Myocyte (in vitro differentiated cells): ENCODE data around the gene GATA1. TPM values are rescaled to one million over a fixed set of nuclear protein-coding genes. Genes with fewer than 3 reads are reported as not detected.

ENCODE experiments used
- total RNA-seq: library from RNA; depleted of rRNA; stranded (reverse); fragments of >200 nt; gene quantifications from 2 replicates; pipeline ENCODE4 v1.2.3, GENCODE V29; 2014

Gene GATA1
- total RNA-seq, 1 donor from 2014 or later = not detected

Other genes with a start within 250 kb of the GATA1 start
- 8.4 and 8.6 TPM in 2 replicates for gene TBC1D25, start 246.9 kb upstream of the GATA1 start, total RNA-seq
- gene RBM3, start 212.1 kb upstream of the GATA1 start, total RNA-seq = 57.4 and 69.8 TPM in 2 replicates
- 110 and 139 TPM in 2 replicates for gene WDR13, start 189.1 kb upstream of the GATA1 start, total RNA-seq
- 0.19 TPM in 1 of 2 replicates, not detected in the other for gene WAS, start 102.8 kb upstream of the GATA1 start, total RNA-seq
- 2.8 and 3.1 TPM in 2 replicates for gene SUV39H1, start 89.9 kb upstream of the GATA1 start, total RNA-seq
- not detected in 2 replicates for gene GLOD5, start 24.8 kb upstream of the GATA1 start, total RNA-seq
- gene HDAC6, start 15.5 kb downstream of the GATA1 start, total RNA-seq = 60.8 and 75.5 TPM in 2 replicates
- gene ERAS, start 39.9 kb downstream of the GATA1 start, total RNA-seq = not detected in 2 replicates
- 1.8 and 5.4 TPM in 2 replicates for gene PCSK1N, start 49.0 kb downstream of the GATA1 start, total RNA-seq
- 52.4 and 64.3 TPM in 2 replicates for gene TIMM17B, start 111.2 kb downstream of the GATA1 start, total RNA-seq
- gene PQBP1, start 111.3 kb downstream of the GATA1 start, total RNA-seq = 37.6 and 44.7 TPM in 2 replicates
- gene SLC35A2, start 125.1 kb downstream of the GATA1 start, total RNA-seq = 18.2 and 24.4 TPM in 2 replicates
- gene PIM2, start 132.4 kb downstream of the GATA1 start, total RNA-seq = 4.6 and 6.2 TPM in 2 replicates
- gene OTUD5, start 171.0 kb downstream of the GATA1 start, total RNA-seq = 27.0 and 27.9 TPM in 2 replicates
- 0.10 and 0.21 TPM in 2 replicates for gene KCND1, start 185.3 kb downstream of the GATA1 start, total RNA-seq
- gene GRIPAP1, start 215.7 kb downstream of the GATA1 start, total RNA-seq = 22.4 and 24.4 TPM in 2 replicates